HEK293T (cell line): Measurements from ENCODE around the gene ERLIN1.

Source experiments
- CTBP1 ChIP-seq: fragments of 450-650 bp; IDR thresholded peaks from 2 replicates; pipeline ENCODE4 v1.6.1; 2016; ENCODE audit warnings: borderline replicate concordance
- SP1 ChIP-seq: fragments of 450-650 bp; IDR thresholded peaks from 2 replicates; pipeline ENCODE4 v1.6.1; 2017

GRCh38 chr10:100183481-100183880 lies 2.3 kb downstream of the ERLIN1 start:
- TF ChIP-seq CTBP1: no peak
- TF ChIP-seq SP1: no peak
